Midbrain (tissue), 1 donor: ENCODE measurements around the gene DNAH11.
"Not testable (repeated sequence)": the region's sequence is repeated elsewhere in the genome, so short reads cannot be mapped to it uniquely, and the experiment has no call there.

Experiments
- DNase-seq: peaks from one replicate; lab custom pipeline; 2025; lab: John Stamatoyannopoulos, UW

Gene DNAH11

DNA sequence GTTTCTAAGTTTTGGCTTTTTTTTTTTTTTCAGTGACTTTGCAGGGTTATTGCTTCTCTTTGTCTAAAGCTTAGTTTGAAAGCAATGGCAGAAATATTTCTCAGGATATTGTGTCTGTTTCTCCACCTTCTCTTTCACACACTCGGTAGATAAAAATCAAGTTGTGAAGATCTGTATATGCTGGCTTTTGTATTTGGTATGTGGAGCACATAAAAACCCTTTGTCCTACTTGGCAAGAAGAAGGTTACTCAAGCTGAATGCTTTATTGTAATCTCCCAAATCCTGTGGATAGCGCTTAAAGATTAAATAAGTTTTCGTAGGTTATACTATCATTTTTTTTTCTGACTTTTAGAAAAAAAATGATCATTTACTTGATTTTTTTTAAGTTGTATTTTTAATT is 230.5 kb downstream of the DNAH11 start:
- DNase-seq: peak; percentile 72

GRCh38 chr7:21777921-21778320 is 235.1 kb downstream of the DNAH11 start:
- no peak for DNase-seq

DNA sequence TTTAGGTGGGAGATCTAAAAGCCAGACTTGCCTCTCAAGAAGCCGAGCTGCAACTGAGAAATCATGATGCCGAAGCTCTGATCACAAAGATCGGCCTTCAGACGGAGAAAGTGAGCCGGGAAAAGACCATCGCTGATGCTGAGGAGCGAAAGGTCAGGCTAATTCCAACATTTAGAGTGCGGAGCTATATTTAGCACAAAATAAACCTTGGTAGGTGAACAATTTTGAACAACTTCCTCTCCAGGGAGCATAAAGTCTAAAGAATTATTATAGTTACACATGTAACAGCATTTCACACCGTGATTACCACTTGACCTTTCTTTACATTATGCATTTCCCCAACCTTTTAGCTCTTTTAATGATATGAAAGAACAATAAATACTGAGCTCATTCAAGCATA is 236.1 kb downstream of the DNAH11 start:
- DNase-seq: no peak

DNA sequence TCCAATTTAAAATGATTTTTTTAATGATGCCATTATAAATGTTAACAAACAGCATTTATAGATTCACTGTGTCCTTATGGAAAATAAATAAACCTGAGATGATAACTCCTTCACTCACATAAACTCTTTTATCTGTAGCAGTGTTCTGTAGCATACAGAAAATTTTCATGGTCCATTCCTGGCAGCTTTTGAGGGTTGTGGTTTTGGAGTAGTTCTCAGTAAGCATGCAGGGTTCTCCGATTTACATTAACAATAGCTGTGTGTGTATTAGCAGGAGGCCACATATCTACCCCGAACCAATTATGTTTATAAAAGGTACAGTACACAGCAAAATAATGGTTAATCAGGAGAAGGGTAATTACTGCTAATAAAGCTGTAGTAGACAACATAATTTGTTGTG is 240.2 kb downstream of the DNAH11 start:
- no peak for DNase-seq

- DNase-seq: no peak
Measured at GRCh38 chr7:21784989-21785388, 242.2 kb downstream of the DNAH11 start.

DNA sequence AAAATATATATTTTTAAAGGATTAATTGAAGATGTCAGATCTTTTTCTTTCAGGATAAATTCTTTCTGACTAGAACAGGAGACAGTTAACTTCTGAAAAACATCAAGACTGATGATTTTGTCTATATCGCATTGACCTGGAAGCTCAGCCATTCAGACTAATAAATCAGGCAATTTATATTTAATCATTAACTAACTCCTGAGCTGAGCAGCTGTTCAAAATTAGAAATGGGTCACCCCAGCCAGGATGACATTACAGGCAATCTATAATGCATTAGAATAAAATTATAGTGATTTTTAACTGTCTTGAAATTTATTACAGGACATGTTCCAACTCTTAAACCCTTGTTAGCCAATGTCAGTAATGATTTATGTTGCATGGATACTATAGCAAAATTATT is 263.0 kb downstream of the DNAH11 start:
- DNase-seq: no peak

GRCh38 chr7:21806388-21806787 is 263.5 kb downstream of the DNAH11 start:
- no peak for DNase-seq

DNA sequence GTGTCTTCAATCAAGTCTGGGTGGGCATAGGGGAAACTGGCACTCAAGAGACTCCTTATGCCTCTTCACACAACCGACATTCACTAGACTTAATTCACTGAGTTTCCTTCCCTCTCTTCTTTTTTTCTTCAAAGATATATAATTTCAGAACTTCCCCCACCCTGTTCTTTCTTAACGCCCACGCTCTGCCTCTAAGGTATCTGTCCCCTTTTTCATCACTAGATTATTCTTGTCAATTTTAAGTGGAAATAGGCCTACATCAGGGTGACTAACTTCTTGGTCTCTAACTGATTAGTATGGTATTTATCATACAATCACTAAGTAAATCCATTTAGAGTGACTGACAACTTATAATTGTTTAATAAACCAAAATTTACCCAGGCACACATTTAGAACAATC is 276.2 kb downstream of the DNAH11 start:
- no peak for DNase-seq

- DNase-seq: no peak
Measured at GRCh38 chr7:21828841-21829240, 286.0 kb downstream of the DNAH11 start.

DNA sequence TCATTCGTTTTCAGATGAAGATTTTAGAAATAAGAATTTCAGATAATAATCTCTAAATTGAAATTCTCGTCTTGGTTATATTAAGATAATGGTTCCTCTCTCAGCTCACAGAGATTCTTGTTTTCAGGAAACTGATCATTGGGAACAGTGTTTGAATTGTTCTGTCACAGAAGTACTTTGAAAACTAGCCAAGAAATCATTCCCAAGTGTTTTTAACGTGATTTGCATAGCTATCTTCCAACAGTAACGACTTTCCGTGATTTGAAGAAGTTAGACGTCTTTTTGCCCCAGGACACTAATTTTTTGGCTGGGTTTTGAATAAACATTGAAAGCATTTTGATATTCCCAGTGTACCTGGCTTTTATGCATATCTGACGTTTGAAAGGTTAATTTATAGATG is 286.9 kb downstream of the DNAH11 start:
- no peak for DNase-seq

DNA sequence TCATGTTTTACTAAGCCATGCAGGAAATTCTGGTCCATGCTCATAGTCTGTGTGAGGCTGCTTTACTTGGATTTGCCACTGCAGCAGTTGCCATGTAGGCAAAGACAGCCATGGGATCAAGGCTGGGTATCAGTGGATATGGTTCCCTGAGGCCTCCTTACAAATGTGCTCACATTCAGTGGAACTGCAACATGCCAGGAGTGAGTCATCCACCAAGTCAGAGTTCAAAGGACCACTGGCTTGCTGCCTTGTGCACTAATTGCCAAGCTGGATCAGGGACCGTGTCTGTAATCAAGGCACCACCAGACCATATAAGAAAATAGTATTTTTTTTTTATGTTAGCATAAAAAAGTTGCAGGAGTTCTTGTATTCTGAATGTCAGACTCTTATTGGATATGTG is 301.9 kb downstream of the DNAH11 start:
- no peak for DNase-seq

DNA sequence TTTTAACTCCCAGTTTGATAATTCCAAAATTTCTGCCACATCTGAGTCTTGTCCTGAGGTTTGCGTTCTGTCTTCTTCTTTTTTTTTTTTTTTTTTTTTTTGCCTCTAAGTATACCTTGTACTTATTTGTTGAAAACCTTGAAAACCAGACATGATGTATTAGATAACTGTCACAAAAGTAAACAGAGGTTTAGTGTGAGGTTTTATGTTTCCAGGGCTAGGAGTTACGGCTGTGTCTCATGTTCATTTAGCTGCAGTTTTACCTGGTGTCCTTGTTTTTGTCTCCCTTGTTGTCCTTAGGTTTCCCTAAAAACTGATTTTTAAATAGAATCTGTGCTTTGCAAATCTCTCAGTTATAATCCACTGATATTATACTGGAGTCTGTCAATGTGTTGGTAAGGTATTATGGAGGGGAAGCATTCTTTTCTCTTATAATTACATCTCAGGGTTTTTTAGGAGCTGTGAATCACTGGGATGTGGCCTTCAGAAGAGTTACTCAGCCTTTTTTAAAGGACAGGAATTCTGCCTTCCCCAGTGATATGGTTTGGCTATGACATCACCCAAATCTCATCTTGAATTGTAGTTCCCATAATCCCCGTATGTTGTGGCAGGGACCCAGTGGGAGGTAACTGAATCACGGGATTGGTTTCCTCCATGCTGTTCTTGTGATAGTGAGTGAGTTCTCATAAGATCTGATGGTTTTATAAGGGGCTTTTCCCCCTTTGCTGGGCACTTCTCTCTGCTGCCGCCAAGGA is 307.9 kb downstream of the DNAH11 start:
- DNase-seq: no peak

GRCh38 chr7:21851559-21851967 is 308.7 kb downstream of the DNAH11 start:
- no peak for DNase-seq

GRCh38 chr7:21865631-21866204 is 322.9 kb downstream of the DNAH11 start:
- not testable (repeated sequence) for DNase-seq

DNA sequence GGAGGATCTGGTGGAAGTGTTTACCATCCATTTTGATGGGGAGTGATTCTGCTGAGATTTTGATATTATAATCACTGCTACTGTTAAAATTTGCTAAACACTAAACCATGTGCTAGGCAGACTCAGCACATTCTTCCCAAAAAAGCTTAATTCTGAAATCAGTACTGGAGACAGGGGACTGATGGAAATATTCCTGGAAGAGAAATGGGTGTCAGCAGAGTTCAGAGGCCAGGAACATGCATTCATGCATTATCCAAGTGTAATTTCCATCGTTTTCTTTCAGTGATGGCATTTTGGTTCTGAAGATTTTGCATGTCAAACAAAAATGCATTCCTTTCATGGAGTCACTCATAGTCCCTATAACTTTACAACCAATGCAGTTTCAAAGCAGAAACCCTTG is 323.9 kb downstream of the DNAH11 start:
- no peak for DNase-seq

- no peak for DNase-seq
Measured at GRCh38 chr7:21867226-21867625, 324.4 kb downstream of the DNAH11 start.

GRCh38 chr7:21867816-21868575 is 325.2 kb downstream of the DNAH11 start:
- no peak for DNase-seq

DNA sequence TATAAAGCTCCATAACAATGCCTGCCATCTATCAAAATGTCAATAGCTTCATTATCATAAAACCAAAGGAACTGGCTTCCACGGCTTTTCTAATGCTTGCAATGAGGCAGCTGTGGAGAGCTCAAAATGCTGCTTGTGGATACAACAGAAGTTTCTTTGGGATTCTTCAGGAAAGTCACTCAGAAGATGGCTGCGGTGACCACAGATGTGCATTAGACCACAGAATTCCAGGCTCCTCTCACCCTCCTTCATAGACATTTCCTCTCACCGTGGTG is 325.7 kb downstream of the DNAH11 start:
- DNase-seq: no peak

GRCh38 chr7:21869785-21870402 is 327.1 kb downstream of the DNAH11 start:
- DNase-seq: no peak

DNA sequence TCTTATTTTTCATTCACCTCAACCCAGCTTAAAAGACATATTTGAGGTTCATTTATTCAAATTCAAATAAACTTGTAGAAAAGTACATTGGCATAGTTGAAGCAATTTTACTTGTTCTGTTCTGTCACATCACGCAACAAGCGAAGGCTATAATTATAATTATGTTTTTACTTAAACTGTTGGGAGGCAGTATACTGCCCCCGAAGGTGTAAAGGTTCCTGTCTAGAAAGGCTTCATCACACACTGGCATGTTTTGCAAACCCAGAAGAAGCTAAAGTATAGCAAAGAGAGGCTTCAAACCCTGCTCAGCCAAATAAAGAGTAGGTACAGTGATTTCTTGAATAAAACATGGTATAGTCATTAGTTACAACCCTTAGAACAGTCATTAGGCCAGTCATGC is 340.2 kb downstream of the DNAH11 start:
- DNase-seq: no peak

GRCh38 chr7:21883501-21883900 is 340.7 kb downstream of the DNAH11 start:
- DNase-seq: not testable (repeated sequence)

GRCh38 chr7:21884496-21884895 is 341.7 kb downstream of the DNAH11 start:
- DNase-seq: no peak

- no peak for DNase-seq
Measured at GRCh38 chr7:21886396-21886795, 343.6 kb downstream of the DNAH11 start.
